Lung (tissue), 16 donors: Measurements from ENCODE around the gene RANGAP1. TPM values are rescaled to one million over a fixed set of nuclear protein-coding genes. Genes with fewer than 3 reads are reported as not detected.

Experiments used
- ATAC-seq: fragments of 200-7000 bp; cut with Tn5 transposase; one replicate; pipeline ENCODE4 v1.9.1; 2020; ENCODE audit warnings: moderate number of reproducible peaks; ENCODE audit not compliant: insufficient read depth, low FRiP score
- DNase-seq, 3 donors: peaks; one replicate each; pipeline ENCODE4 v3.0.0-alpha.2; 2013 to 2017
- H3K27ac ChIP-seq, 2 donors: one replicate each; pipeline ENCODE4 v1.5.1; 2013; ENCODE audit warnings: mild to moderate bottlenecking in 2 of 2, moderate library complexity in 2 of 2, control low read depth in 1 of 2, inconsistent platforms in 1 of 2, low read depth in 1 of 2, low read length in 1 of 2
- H3K27me3 ChIP-seq, 3 donors: one replicate each; pipeline ENCODE4 v1.5.1; 2013; ENCODE audit warnings: low read length in 2 of 3; ENCODE audit not compliant: control insufficient read depth in 3 of 3, insufficient read depth in 3 of 3
- H3K36me3 ChIP-seq, 4 donors: one replicate each; pipeline ENCODE4 v1.5.1; 2013; ENCODE audit warnings: low read length in 4 of 4, mild to moderate bottlenecking in 1 of 4, moderate library complexity in 1 of 4; ENCODE audit not compliant: control insufficient read depth in 4 of 4, insufficient read depth in 4 of 4
- H3K4me1 ChIP-seq, 5 donors: one replicate each; pipeline ENCODE4 v1.5.1; 2013; ENCODE audit warnings: low read length in 5 of 5, mild to moderate bottlenecking in 2 of 5, moderate library complexity in 1 of 5; ENCODE audit not compliant: control insufficient read depth in 5 of 5, insufficient read depth in 5 of 5
- H3K4me3 ChIP-seq: one replicate; pipeline ENCODE4 v1.5.1; 2013; ENCODE audit warnings: mild to moderate bottlenecking, control low read depth, moderate library complexity
- H3K9ac ChIP-seq, 2 donors: one replicate each; pipeline ENCODE4 v1.5.1; 2013; ENCODE audit warnings: low read length in 2 of 2, control low read depth in 1 of 2; ENCODE audit not compliant: insufficient read depth in 1 of 2
- H3K9me3 ChIP-seq, 4 donors: one replicate each; pipeline ENCODE4 v1.5.1; 2013; ENCODE audit warnings: low read length in 3 of 4, mild to moderate bottlenecking in 1 of 4, moderate library complexity in 1 of 4; ENCODE audit not compliant: control insufficient read depth in 4 of 4, insufficient read depth in 3 of 4
- WGBS, 2 donors: extraction: QIAGEN DNeasy Blood & Tissue Kit; methylation state at CpG; one replicate each; pipeline ENCODE4 v1.1.7; 2013; 5-methylcytosine and 5-hydroxymethylcytosine counted together
- long read RNA-seq, 5 donors: transcript quantifications; one replicate each; lab custom pipeline, GENCODE V29; 2026
- polyA plus RNA-seq, 2 donors: library from polyadenylated mRNA; stranded (reverse); fragments of 200-250 nt; gene quantifications; one replicate each; pipeline ENCODE4 v1.2.1, GENCODE V29; 2013
- total RNA-seq, 2 donors: library from RNA; depleted of rRNA in 1 of 2; stranded (reverse); fragments of >200 nt in 1 of 2; gene quantifications; one replicate each; pipeline ENCODE4 v1.2.1, GENCODE V29; 2014 to 2021
- TF ChIP-seq, protein P1 (sequence below): IDR thresholded peaks from 2 replicates; pipeline ENCODE4 v1.5.1; 2012; ENCODE audit warnings: mild to moderate bottlenecking; ENCODE audit errors: control extremely low read depth, extremely low read depth
- donor health status: control.
- donor health status: control.
- donor health status: Bipolar disorder and iron deficiency.
- donor health status: healthy.
- donor health status: DM: yes; HTN: yes; CAD: no.

Gene RANGAP1, protein sequence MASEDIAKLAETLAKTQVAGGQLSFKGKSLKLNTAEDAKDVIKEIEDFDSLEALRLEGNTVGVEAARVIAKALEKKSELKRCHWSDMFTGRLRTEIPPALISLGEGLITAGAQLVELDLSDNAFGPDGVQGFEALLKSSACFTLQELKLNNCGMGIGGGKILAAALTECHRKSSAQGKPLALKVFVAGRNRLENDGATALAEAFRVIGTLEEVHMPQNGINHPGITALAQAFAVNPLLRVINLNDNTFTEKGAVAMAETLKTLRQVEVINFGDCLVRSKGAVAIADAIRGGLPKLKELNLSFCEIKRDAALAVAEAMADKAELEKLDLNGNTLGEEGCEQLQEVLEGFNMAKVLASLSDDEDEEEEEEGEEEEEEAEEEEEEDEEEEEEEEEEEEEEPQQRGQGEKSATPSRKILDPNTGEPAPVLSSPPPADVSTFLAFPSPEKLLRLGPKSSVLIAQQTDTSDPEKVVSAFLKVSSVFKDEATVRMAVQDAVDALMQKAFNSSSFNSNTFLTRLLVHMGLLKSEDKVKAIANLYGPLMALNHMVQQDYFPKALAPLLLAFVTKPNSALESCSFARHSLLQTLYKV
- total RNA-seq (10 to 100 TPM; 21.7 to 49.3 TPM), polyA plus RNA-seq (10 to 100 TPM; 39.3 to 43.1 TPM)
- long read RNA-seq, donor 1, partial matches to known transcripts, result 0 of 3 reads
- long read RNA-seq, donor 1, other reads (novel, unspliced or antisense), result 0 of 3 reads
- long read RNA-seq, donor 2, result 0 reads
- long read RNA-seq, donor 3, partial matches to known transcripts, result 6 of 6 reads
- long read RNA-seq, donor 3, other reads (novel, unspliced or antisense), result 0 of 6 reads
- long read RNA-seq, donor 4, partial matches to known transcripts, result 12 of 12 reads
- long read RNA-seq, donor 4, other reads (novel, unspliced or antisense), result 0 of 12 reads
- long read RNA-seq, donor 5, result 0 reads

DNA sequence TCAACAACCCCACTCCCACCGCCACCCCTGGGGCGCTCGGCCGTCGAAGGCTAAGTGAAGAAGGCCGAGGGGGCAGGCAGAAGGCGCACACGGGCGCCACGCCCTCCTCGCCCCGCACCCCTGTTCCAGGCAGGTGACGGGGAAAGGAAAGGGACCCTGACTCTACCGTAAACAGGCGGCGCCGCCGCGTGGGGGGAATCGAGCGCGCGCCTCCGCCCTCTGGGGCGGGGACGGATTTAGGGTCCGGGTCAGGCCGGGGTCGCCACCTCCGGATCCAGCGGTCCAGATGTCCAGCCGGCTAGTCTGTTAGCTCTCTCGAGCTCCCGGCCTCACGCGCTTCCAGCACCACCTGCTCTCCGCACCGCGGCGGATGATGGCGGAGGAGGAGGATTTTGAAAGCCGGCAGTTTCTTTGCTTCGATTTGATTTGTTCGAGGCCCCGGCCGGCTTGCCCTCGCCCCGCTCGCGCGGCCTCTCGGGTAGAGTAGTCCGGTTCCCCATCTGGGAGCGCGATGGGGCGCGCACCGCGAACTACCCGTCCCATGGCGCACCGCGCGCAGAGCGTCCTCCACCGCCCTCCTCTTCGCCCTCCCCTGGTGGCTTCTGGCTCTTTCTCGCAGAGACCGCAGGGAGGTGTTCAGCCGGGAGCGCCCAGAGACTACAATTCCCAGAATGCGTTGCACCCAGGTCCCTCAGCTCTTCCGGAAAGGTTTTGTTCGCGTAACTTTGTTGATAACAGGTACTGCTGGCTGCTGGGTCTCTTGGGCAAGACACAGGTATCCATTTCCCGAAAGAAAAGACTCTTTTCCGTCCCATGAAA is at the start of gene RANGAP1:
TSS of gene RANGAP1 (minus strand) at position 368 of the 819 bp plus-strand sequence. CDS start 5,143 bp downstream, outside the sequence.
- TF ChIP-seq, protein P1, sequence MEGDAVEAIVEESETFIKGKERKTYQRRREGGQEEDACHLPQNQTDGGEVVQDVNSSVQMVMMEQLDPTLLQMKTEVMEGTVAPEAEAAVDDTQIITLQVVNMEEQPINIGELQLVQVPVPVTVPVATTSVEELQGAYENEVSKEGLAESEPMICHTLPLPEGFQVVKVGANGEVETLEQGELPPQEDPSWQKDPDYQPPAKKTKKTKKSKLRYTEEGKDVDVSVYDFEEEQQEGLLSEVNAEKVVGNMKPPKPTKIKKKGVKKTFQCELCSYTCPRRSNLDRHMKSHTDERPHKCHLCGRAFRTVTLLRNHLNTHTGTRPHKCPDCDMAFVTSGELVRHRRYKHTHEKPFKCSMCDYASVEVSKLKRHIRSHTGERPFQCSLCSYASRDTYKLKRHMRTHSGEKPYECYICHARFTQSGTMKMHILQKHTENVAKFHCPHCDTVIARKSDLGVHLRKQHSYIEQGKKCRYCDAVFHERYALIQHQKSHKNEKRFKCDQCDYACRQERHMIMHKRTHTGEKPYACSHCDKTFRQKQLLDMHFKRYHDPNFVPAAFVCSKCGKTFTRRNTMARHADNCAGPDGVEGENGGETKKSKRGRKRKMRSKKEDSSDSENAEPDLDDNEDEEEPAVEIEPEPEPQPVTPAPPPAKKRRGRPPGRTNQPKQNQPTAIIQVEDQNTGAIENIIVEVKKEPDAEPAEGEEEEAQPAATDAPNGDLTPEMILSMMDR, result no peak
- peak within 1 kb of the TSS; percentile 59 to 80 for H3K9ac ChIP-seq
- 0% methylated on average over 71 to 77 of the region's 77 CpGs for WGBS, 2 donors
- H3K27ac ChIP-seq, result peak within 1 kb of the TSS; percentile 97 to 98
- H3K4me3 ChIP-seq, result peak within 1 kb of the TSS; percentile 95
- ATAC-seq (peak; percentile 99), DNase-seq (peak; percentile 99 to 100 (median 99))
- peaks cover 0 to 19% (median 8%) of the 10 kb centered on the region in 5 donors for H3K4me1 ChIP-seq
- H3K9me3 ChIP-seq, result no peaks in the 10 kb centered on the region
- no peaks in the 10 kb centered on the region for H3K27me3 ChIP-seq
- H3K36me3 ChIP-seq, result peaks cover 0 to 8% (median 5%) of the 10 kb centered on the region in 4 donors

DNA sequence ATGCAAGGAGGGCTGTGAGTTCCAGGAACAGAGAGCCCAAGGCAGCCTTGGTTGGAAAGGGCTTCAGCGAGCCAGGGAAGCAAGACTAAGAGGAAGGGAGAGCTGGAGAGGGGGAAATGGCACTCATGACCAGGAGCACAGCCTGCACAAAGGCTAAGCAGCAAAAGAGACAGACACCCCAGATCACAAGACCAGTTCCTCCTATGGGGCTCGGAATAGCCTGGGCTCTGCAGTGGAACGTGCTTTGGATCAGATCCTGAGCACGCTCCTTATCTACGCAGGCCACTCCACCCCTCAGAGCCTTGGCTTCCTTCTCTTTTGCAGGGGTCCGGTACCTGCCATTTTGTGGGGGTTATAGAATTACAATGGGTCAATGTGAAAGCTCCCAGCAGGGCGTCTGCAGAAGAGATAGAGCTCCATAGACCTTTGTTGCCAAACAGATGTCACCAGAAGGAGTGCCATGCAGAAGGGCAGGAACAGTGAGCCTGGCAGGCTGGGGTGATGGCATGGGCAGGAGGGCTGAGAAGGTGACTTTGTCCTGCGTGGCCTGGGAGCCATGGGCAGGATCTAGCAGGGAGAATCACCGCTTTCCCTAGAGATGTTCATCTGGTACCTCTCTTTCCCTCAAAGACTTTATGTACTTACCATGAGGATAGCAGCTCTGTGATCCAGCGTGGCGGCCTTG is 49.1 kb upstream of the RANGAP1 start:
- Histone ChIP-seq H3K4me3 (no peak overlapping the region), H3K9me3 (no peaks in the 10 kb centered on the region), H3K27ac (no peak overlapping the region), H3K9ac (no peak overlapping the region), H3K27me3 (no peaks in the 10 kb centered on the region), H3K36me3 (peaks cover 3 to 52% (median 16%) of the 10 kb centered on the region in 4 donors), H3K4me1 (no peaks in the 10 kb centered on the region)
- TF ChIP-seq, protein P1, result no peak
- no peak for ATAC-seq
- 97 to 98% methylated on average over 11 of the region's 11 CpGs for WGBS, 2 donors
- DNase-seq, result no peak

DNA sequence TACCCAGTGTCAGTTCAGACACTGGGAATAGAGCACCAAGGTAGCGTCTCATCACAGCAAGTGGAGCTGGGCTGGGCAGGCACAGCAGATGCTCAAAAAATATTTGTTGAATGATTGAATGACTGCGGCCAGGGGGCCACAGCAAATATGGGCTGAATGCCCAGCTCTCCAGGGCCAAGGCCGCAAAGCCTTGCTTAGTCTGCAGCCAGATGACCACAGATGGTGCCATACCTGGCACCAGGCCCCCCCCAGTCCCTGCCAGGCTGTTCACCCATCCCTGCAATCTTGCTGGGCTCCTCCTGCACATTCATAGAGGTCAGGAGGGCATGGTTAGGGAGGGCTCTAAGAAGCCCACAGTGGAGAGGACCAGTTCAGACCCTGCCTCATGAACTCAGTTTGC is 48.2 kb upstream of the RANGAP1 start:
- WGBS, 2 donors, result 84 to 88% methylated on average over 3 of the region's 3 CpGs
- Histone ChIP-seq H3K27me3 (no peaks in the 10 kb centered on the region), H3K4me1 (no peaks in the 10 kb centered on the region), H3K4me3 (no peak overlapping the region), H3K27ac (no peak overlapping the region), H3K9me3 (no peaks in the 10 kb centered on the region), H3K9ac (no peak overlapping the region), H3K36me3 (peaks cover 3 to 50% (median 20%) of the 10 kb centered on the region in 4 donors)
- DNase-seq (no peak), ATAC-seq (no peak)
- TF ChIP-seq, protein P1, result no peak
